BE2C (cell line): ENCODE results near the gene TPCN2.

ENCODE experiments used
- DNase-seq: peaks from one replicate; pipeline ENCODE4 v3.0.0-alpha.2; 2020
- H3K27me3 ChIP-seq: fragments of 250-450 bp; sonication (Bioruptor Pico); 2 replicates; pipeline ENCODE4 v1.5.1; 2020; ENCODE audit warnings: mild to moderate bottlenecking
- H3K36me3 ChIP-seq: fragments of 250-450 bp; sonication (Bioruptor Pico); 2 replicates; pipeline ENCODE4 v1.5.1; 2020; ENCODE audit warnings: mild to moderate bottlenecking
- H3K4me1 ChIP-seq: fragments of 250-450 bp; sonication (Bioruptor Pico); 2 replicates; pipeline ENCODE4 v1.5.1; 2020
- H3K4me3 ChIP-seq: 2 replicates; pipeline ENCODE4 v1.5.1; 2011; ENCODE audit warnings: low read depth, low read length
- H3K9me3 ChIP-seq: fragments of 250-450 bp; sonication (Bioruptor Pico); 2 replicates; pipeline ENCODE4 v1.5.1; 2020
- CTCF ChIP-seq: IDR thresholded peaks from 2 replicates; pipeline ENCODE4 v1.5.1; 2012; ENCODE audit warnings: mild to moderate bottlenecking, low read depth, low read length

The TPCN2 gene

GRCh38 chr11:69113646-69114340 lies 65.1 kb downstream of the TPCN2 start:
- no peaks in the 10 kb centered on the region for H3K9me3 ChIP-seq
- no peaks in the 10 kb centered on the region for H3K36me3 ChIP-seq
- no peak for TF ChIP-seq CTCF
- H3K27me3 ChIP-seq: no peaks in the 10 kb centered on the region
- H3K4me3 ChIP-seq: no peak overlapping the region
- no peak for DNase-seq
- no peaks in the 10 kb centered on the region for H3K4me1 ChIP-seq

GRCh38 chr11:69114362-69114761 lies 65.6 kb downstream of the TPCN2 start:
- DNase-seq: no peak
- Histone ChIP-seq H3K4me1 (no peaks in the 10 kb centered on the region), H3K4me3 (no peak overlapping the region), H3K9me3 (peaks cover 2% of the 10 kb centered on the region; the same call in 1 of the 2 replicates), H3K36me3 (no peaks in the 10 kb centered on the region), H3K27me3 (no peaks in the 10 kb centered on the region)
- no peak for TF ChIP-seq CTCF

- H3K27me3 ChIP-seq: no peaks in the 10 kb centered on the region
- no peaks in the 10 kb centered on the region for H3K4me1 ChIP-seq
- H3K9me3 ChIP-seq: peaks cover 2% of the 10 kb centered on the region; the same call in 1 of the 2 replicates
- DNase-seq: no peak
- H3K4me3 ChIP-seq: no peak overlapping the region
- no peaks in the 10 kb centered on the region for H3K36me3 ChIP-seq
- TF ChIP-seq CTCF: no peak
Measured at GRCh38 chr11:69114811-69115523, 66.2 kb downstream of the TPCN2 start.

- H3K9me3 ChIP-seq: peaks cover 2% of the 10 kb centered on the region; the same call in 1 of the 2 replicates
- no peak for TF ChIP-seq CTCF
- H3K36me3 ChIP-seq: no peaks in the 10 kb centered on the region
- H3K4me3 ChIP-seq: no peak overlapping the region
- no peaks in the 10 kb centered on the region for H3K4me1 ChIP-seq
- H3K27me3 ChIP-seq: no peaks in the 10 kb centered on the region
- DNase-seq: no peak
Measured at GRCh38 chr11:69115586-69116560, 67.1 kb downstream of the TPCN2 start.

- no peak for TF ChIP-seq CTCF
- no peak for DNase-seq
- H3K27me3 ChIP-seq: no peaks in the 10 kb centered on the region
- H3K4me1 ChIP-seq: no peaks in the 10 kb centered on the region
- no peak overlapping the region for H3K4me3 ChIP-seq
- H3K36me3 ChIP-seq: no peaks in the 10 kb centered on the region
- peaks cover 2% of the 10 kb centered on the region; the same call in 1 of the 2 replicates for H3K9me3 ChIP-seq
Measured at GRCh38 chr11:69116671-69117070, 67.9 kb downstream of the TPCN2 start.
